ENCODE results near the gene TNIK. TPM values are rescaled to one million over a fixed set of nuclear protein-coding genes. Genes with fewer than 3 reads are reported as not detected.

Gene TNIK
- total and polyA plus RNA-seq, 8 donors = 2.1 to 40.2 (median 10.1) TPM

GRCh38 chr3:171193693-171194092 lies 266.5 kb downstream of the TNIK start:
- 78 to 88% (median 79%) methylated on average over 1 of the region's 1 CpG for WGBS, 5 donors
- DNase-seq = no peak
- Histone ChIP-seq H3K27ac (no peak overlapping the region), H3K36me3 (no peaks in the 10 kb centered on the region), H3K4me3 (no peak overlapping the region), H3K4me1 (peaks cover 0 to 4% (median 2%) of the 10 kb centered on the region in 4 donors), H3K27me3 (no peaks in the 10 kb centered on the region), H3K9me3 (no peaks in the 10 kb centered on the region)
- TF ChIP-seq EP300 (IDR thresholded peaks at IDR 0.05) (no peak), POLR2A (IDR thresholded peaks at IDR 0.05) (no peak)
- TF ChIP-seq, protein P1, sequence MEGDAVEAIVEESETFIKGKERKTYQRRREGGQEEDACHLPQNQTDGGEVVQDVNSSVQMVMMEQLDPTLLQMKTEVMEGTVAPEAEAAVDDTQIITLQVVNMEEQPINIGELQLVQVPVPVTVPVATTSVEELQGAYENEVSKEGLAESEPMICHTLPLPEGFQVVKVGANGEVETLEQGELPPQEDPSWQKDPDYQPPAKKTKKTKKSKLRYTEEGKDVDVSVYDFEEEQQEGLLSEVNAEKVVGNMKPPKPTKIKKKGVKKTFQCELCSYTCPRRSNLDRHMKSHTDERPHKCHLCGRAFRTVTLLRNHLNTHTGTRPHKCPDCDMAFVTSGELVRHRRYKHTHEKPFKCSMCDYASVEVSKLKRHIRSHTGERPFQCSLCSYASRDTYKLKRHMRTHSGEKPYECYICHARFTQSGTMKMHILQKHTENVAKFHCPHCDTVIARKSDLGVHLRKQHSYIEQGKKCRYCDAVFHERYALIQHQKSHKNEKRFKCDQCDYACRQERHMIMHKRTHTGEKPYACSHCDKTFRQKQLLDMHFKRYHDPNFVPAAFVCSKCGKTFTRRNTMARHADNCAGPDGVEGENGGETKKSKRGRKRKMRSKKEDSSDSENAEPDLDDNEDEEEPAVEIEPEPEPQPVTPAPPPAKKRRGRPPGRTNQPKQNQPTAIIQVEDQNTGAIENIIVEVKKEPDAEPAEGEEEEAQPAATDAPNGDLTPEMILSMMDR (IDR thresholded peaks at IDR 0.05) = no peak
- intact Hi-C loops (cut with DNase I; ENCODE audit: low total_unique reads) = no loop called here

DNA sequence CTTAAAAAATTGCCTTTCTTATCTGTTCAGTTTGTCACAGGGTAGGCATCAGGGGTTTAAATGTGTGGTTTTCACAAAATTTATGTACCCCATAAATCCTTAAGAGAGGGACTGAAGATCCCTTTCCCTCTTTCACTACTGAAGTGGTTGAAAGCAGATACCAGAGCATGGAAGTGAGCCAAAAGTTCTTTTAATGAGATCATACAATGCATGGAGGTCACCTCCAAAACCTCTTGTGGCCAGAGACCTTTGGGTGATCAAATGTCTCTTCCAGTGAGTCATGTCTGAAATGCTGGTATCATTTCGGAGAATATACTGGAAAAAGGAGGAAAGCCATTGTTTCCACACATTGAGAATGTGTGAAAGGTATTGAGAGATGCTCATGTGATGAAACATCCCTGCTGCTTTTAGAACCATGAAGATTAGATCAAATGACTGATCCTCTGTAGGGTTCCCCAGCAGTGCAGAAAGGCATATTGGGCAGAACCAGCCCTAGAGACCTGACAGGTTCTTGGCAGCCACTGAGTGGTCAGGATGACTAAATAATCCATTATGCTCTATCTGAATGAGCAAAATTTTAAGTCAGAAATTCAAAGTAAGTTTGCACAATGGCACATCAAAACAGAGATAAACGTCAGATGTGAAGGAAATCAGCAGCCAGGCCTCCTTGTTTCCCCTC lies 267.9 kb downstream of the TNIK start:
- 78 to 87% (median 85%) methylated on average over 2 of the region's 2 CpGs for WGBS, 5 donors
- Histone ChIP-seq H3K27me3 (no peaks in the 10 kb centered on the region), H3K4me3 (no peak overlapping the region), H3K4me1 (peaks cover 0 to 8% (median 6%) of the 10 kb centered on the region in 4 donors), H3K36me3 (no peaks in the 10 kb centered on the region), H3K27ac (no peak overlapping the region), H3K9me3 (no peaks in the 10 kb centered on the region)
- intact Hi-C loops (cut with DNase I; ENCODE audit: low total_unique reads) = no loop called here
- TF ChIP-seq POLR2AphosphoS5 (IDR thresholded peaks at IDR 0.05) = no peak
- no peak for TF ChIP-seq EP300 (IDR thresholded peaks at IDR 0.05)
- DNase-seq = no peak

GRCh38 chr3:171190668-171191067 lies 269.5 kb downstream of the TNIK start:
- peaks cover 0 to 20% (median 9%) of the 10 kb centered on the region in 4 donors for H3K4me1 ChIP-seq
- WGBS, 5 donors = 67 to 82% (median 78%) methylated on average over 1 of the region's 1 CpG
- H3K9me3 ChIP-seq = no peaks in the 10 kb centered on the region
- intact Hi-C loops (cut with DNase I; ENCODE audit: low total_unique reads) = no loop called here
- DNase-seq = no peak
- TF ChIP-seq EP300 (IDR thresholded peaks at IDR 0.05) = no peak
- TF ChIP-seq, protein P1 (IDR thresholded peaks at IDR 0.05) = no peak
- no peaks in the 10 kb centered on the region for H3K36me3 ChIP-seq
- H3K27ac ChIP-seq = no peak overlapping the region
- H3K4me3 ChIP-seq = no peak overlapping the region
- H3K27me3 ChIP-seq = no peaks in the 10 kb centered on the region

DNA sequence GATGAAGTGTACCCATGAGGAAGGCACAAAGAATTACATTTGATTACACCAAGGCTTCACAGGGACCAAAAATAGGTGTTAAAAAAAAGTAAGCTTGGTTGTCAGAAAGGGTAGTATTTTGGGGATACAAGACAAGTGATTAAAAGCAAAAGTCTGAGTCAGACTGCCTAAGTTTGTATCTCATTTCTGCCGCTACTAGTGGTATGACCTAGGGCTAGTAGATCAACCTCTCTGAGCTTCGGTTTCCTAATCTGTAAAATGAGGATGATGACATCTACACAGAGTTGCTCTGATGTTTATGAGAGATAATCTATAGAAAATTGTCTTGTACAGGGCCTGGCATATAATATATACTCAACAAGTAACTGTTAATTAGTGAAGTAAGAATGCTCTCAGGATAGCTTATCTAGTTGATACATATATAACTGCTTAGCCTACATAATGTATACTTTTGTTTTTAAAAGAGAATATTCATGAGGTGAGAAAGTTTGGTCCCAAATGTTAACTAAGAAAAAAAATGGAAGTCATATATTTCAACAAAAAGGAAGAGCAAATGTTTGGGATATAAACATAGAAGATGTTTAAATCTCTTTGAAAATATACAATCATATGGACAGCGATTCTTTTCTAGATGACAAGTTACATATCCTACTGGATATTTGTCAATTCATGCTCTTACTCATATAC lies 270.7 kb downstream of the TNIK start:
- H3K27me3 ChIP-seq = no peaks in the 10 kb centered on the region
- no peak for DNase-seq
- WGBS, 5 donors = 80 to 91% (median 88%) methylated on average over 3 of the region's 3 CpGs
- H3K9me3 ChIP-seq = no peaks in the 10 kb centered on the region
- H3K4me1 ChIP-seq = peaks cover 0 to 30% (median 9%) of the 10 kb centered on the region in 4 donors
- H3K27ac ChIP-seq = no peak overlapping the region
- H3K4me3 ChIP-seq = no peak overlapping the region
- H3K36me3 ChIP-seq = no peaks in the 10 kb centered on the region
- intact Hi-C loops (cut with DNase I; ENCODE audit: low total_unique reads) = loop anchor here (10.0 kb wide), 1 partner anchor 375 kb away; no protein-coding TSS in a partner anchor
- TF ChIP-seq POLR2AphosphoS5 (IDR thresholded peaks at IDR 0.05) = no peak

GRCh38 chr3:171187706-171188290 lies 272.4 kb downstream of the TNIK start:
- H3K36me3 ChIP-seq = no peaks in the 10 kb centered on the region
- intact Hi-C loops (cut with DNase I; ENCODE audit: low total_unique reads) = loop anchor here (10.0 kb wide), 1 partner anchor 377 kb away; no protein-coding TSS in a partner anchor
- WGBS, 5 donors = 39 to 56% (median 45%) methylated on average over 5 of the region's 5 CpGs
- peak in 1 of 2 donors; percentile 69 for DNase-seq
- H3K4me3 ChIP-seq = no peak overlapping the region
- H3K27ac ChIP-seq = no peak overlapping the region
- no peaks in the 10 kb centered on the region for H3K27me3 ChIP-seq
- no peak for TF ChIP-seq POLR2AphosphoS5 (IDR thresholded peaks at IDR 0.05)
- TF ChIP-seq, protein P1 (IDR thresholded peaks at IDR 0.05) = peak in 5 of 7 experiments; percentile 23 to 56 (median 47)
- peaks cover 0 to 37% (median 12%) of the 10 kb centered on the region in 4 donors for H3K4me1 ChIP-seq
- no peaks in the 10 kb centered on the region for H3K9me3 ChIP-seq

All from stomach (tissue), 9 donors.